ENCODE measurements around the gene PIM3.

PIM3 gene

DNA sequence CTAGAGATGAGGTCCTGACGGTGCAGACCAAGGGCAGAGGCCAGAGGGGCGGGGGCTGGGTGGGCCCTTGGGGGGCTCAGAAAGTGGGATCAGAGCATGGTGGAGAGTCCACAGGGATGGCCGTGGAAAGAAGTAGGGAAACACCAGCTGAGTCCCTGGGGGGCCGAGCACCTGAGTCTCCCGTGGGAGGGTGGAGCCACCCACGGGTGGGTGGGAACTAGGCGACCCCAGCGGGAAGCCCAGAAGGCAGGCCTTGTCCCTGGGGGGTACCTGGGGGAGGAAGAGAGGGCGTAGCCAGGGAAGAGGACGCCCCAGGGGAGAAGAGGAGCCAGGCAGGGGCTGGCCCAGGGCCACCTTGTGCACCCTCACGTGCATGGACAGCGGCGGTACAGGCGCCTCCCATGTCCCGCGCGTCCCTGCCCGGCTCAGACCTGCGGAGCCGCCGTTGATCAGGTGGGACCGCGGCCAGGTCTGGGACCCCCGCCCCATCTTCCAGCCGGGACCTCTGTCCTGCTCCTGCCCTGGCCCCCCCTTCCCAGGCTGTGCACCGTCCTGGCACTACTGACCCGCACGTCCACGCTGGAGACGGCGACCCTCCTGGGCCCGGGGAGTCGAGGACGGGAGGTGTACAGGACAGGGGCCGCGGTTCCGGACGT lies 31.9 kb upstream of the PIM3 start:
- no peak for DNase-seq

DNA sequence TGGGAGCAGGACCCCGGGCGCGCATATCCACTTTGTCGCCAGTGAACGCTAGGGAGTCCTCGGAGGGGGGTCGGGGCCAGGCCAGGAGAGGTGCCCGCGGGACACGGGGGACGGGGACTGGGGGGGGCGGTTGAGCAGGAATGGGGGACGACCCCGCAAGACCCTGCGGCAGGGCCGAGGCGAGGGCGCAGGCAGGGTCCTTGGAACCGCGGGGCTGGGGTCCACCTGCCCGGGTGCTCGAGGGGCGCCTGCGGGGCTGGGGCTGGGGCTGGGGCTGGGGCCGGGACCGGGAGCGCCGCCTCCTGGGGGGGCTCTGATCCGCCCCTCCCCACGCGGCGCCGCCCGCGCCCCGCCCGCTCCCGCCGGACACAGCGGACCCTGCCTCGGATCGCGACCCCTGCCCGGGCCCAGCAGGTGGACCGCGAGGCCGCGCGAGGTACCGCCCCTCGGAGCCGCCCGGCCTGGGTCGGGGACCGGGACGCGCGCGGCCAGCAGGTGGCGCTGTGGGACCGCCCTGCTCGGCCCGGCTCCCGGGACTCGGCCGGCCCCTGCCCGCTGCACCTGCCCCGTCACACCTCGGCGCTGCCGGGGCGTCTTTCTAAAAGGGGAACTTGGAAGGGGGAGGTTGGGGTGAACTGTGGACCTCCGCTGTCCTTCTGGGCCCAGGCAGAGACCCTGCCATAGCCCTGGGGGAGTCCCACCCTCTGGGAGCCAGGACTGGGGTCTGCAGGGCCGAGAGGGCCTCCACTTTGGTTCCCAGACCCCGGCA lies 31.2 kb upstream of the PIM3 start:
- DNase-seq = no peak

DNA sequence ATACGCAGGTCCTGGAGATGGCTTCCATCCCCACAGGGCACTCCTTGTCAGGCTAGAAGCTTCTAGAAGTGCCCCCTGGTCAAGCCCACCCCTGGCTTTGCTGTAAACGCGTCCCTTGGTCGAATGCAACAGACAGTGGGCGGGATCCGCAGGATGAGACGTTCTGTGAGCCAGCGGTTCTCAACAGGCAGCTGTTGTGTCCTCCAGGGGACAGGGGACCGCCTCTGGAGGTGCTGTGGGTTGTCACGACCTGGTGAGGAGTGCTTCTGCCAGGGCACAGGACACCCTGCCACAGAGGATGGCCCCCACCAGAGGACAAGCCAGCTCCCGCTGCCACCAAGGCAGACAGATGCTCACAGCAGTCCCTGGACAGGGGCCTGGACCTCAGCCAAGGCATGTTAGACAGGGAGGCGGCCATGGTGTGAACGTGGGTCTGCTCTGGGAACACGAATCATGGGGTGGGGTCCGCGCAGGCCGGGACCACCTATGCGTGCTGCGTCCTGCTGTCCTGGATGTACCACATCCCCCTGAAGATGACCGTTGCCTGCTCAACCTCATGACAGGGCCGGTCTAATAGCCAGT lies 30.5 kb upstream of the PIM3 start:
- DNase-seq = no peak

DNA sequence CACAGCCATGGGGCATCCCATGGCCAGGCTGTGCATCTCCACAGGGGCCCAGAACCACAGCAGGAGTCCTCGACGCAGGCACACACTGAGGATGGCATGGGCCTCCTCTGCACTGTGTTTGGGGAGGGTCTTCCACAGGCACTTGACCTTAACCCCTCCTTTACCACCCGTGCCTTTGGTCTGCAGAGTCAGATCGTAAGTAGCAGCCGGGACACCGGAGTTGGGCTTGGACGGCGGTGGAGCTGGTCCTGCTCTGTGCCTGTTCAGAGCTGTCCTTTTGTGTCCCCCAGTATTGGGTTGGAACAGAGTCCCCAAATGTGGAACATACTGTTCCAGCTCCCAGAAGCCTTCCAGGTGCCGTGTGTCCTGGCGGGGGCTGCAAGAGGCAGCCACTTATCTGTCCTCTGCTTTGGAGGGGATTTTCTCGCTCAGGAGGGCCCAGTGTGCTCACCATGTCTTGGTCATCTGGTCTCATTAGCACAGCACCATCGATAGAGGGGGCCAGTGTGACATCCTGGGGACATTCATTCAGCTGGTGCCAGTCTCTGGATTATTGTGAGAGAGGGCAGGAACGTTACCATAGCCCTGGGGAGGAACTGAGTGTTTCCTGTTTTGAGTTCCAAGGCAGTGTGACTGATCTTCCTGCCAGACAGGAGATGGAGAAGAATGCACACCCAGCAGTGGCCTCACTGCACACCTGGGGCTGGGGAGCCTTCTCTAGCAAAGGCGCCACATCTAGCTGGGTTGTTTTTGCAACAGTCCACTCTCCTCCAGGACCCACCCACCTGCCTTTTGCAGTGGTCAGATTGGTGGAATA lies 29.8 kb upstream of the PIM3 start:
- DNase-seq = peak; percentile 54

DNA sequence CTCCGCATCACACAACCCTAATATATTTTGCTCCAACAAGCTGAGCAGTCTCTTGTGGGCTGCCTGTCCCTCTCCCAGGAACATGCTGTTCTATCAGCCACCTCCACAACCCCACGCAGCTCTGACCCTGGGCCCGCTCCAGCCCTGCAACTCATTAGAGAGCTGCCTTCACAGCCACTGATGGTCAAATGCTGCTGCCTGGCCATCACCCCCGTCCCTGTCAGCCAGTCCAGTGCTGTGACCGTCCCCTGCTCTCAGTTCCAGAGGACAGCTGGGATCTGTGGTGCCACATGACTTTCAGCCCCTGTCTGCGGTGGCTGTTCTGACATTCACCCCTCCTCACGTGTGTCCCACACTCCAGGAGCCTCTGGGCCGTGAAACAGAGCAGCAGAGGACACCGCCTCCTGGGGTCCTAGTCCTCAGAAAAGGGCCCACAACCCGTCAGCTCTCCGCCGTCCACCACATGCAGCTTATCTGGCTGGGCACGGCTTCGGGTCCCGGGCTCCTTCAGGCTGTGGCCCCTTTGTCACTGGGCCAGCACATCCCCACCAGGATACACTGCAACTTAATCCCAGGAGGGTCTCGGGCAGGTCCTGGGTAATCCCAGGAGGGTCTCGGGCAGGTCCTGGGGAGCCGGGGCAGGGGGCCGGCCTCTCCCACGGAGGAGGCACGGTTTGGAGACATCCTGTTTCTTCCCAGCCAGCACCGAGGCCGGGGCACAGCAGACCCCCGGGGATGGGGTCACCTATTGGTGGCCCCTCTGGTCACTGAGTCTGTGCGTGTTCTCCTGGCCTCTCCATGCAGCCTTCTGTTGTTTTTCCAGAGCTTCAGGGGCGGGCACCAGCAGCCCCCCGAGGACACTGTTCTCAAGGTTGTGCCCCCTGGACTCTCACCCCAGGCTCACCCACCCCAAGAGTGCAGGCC lies 27.1 kb upstream of the PIM3 start:
- DNase-seq = no peak

DNA sequence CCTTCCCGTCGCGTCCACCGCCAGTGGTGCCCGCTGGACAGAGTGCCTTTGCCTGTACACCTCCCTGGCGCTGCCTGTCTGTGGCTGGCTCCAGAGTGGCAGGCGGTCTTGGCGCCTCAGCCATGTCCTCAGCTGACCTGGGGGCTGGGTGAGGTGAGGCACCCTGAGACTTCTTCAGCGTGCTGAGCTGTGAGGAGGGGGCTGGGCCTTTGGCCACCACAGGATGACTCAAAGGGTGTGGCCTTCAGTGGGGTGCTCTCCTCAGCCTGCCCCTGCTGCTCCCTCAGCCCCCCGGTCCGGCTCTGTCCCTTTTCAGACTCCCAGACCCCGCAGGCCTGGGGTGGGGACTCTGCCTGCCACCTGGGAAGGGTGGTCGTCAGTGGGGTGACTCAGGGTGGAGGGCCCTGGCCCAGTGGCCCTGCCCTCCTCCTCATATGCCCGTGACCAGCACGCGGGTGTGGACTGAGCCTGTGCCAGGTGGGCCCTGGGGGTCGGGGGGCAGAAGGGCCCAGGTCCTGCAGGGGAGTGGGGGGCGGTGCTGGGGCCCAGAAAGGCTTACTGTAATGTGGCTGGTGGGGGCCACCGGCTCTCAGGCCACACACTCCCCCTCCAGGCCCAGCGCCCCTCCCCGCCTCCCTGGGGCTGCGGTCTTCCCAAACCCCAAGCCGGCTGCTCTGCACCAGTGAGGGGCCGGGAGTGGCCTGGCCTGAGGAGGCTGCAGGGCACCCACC lies 26.2 kb upstream of the PIM3 start:
- no peak for DNase-seq

DNA sequence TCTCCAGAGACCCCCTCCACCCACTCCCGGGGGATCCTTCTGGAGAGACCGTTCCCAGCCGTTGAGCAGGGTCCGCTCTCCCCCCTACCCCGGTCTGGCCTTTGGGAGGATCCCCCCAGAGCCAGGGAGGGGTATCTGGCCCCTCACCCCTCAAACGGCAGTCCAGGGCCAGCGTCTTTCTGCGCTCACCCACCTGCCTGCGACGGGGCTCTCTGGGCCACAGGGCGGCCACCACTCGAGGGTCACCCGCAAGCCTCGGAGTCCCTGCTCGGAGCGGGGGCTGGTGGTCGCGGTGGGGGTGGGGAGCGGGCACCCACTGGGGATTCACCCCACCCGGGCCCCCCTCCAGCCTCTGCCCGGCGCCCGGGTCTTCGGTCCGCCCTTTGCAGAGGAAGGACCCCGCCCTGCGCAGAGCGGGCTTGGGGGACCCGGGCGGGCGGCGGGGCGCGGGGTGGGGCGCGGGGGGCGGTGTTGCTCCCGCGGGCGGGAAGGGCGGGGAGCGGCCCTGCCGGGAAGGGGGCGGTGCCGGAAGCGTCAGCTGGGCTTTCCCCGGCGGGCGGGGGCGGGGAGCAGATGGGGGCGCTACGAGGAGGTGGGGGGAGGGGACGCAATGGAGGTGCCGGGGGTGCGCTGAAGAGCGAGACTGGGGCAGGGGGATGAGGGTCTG lies 25.5 kb upstream of the PIM3 start:
- peak; percentile 18 for DNase-seq

DNA sequence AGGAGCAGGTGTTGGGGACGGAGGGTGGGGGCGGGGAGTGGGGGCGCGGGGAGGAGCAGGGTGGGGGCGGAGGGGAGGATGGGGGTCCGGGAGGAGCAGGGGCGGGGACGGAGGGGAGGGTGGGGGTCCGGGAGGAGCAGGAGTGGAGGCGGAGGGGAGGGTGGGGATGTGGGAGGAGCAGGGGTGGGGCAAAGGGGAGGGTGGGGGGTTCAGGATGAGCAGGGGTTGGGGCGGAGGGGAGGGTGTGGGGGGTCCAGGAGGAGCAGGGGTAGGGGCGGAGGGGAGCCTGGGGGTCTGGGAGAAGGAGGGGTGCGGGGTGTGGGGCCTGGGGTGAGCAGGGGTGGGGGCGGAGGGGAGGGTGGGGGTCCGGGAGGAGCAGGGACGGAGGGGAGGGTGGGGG lies 25.0 kb upstream of the PIM3 start:
- DNase-seq = no peak

DNA sequence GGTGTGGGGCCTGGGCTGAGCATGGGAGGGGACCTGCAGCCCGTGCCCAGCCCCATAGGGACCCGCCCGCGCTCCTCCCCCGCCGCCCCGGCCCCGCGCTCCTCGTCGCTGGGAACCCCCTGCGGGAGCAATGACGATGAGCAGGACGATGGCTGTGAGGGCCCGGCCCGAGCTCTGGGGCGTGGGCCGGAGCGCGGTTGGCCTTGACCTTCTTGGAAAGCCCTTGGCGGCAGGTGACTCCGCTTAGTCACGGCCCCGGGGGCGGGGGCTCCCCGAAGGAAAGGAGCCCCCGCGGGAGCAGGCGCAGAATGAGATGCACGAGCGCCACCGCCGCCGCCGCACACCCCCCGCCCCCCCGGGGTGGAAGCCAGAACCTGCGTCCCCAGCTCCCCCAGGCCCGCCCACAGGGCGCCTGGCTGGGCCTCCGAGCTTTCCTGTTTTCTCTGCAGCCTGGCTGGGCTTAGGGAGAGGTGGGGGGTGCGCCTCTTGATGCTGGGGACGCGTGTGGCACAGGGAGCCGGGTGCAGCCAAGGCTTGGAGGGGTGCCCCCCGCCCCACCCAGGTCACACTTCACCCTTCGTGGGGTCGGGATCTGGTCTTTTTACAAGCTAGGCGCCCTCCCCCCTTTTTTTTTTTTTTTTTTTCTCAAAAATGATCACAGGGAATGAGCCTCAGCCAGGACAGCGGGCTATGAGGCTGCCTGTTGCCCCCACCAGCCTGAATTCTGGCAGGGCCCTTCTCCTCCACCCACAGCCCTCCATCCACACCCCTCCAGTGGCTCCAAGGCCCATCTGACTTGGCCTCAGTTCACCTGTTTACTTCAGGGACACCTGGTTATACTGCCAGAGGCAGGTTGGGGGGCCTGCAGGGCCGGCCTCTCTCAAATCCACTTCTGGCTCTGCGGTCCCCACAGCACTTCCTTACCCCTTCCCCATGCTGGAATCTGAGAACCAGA lies 24.3 kb upstream of the PIM3 start:
- DNase-seq = peak; percentile 66

DNA sequence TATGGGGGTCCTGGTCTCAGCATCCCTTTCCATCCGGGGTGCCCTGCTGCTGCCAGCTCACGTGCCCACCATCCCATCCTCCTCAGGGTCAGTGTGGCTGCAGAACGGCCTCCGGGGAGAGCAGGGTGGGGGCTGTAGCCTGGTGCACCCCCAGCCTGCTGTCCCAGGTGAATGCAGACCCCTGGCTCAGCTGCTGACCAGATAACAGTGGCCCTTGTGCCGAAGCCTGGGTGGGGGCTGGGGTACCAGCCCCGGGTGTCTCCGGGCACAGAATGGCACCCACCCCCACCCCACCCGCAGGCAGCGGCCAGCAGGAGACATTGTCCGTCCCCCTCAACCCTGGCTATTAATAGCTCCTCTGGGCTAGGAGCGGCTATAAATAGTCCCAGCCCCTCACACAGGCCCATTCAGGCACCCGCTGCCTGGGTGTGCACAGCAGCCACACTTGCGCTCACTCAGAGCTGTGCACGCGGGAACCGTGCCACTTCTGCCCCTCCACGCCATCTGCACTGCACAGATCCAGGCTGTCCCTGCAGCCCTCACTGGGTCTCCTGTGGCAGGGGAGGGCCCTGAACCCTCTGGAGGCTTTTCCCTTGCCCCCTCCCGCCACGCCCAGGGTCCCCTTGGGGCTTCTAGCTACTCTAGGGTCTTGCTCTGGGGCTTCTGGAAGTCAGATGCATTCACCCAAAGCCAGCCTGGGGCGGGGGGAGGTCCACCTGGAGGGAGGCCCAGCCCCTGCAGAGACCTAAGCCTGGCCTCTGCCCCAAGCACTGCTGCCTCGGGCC lies 23.4 kb upstream of the PIM3 start:
- DNase-seq = no peak

DNA sequence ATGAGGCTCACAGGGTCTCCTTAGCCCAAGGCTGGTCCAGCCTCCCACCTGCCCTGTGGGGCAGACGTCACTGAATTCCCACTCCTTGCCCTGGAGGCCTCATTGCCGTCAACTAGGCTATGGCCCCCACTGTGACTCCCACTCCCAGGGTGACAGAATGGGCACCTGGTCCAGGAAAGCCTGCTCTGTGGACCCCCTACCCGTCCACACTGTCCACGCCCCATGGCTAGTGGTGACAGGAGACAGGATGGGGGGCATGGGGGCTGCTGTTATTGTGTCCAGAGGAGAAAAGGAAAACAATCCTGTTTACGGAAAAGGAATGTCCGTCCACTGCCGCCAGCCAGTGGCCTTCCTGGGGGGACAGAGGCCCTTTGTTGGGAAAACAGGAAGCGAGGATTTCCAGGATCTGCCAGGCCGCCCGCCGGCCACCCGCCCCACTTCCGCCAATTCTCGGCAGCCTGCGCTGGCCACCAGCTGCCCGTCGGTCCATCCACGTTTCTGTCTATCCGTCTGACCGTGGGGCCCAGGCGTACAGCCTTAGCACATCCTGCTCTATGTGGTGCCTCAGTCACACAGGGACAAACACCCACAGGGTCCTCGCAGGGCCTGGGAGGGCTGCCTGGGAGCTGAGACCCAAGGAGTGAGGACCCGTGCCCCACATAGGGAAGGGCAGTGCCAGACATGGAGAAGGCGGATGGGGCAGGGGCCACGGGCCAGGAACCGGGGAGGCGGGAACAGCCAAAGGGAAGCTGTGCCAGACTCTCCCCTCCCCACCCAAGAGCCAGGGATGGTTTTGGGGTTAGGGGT lies 22.6 kb upstream of the PIM3 start:
- no peak for DNase-seq

DNA sequence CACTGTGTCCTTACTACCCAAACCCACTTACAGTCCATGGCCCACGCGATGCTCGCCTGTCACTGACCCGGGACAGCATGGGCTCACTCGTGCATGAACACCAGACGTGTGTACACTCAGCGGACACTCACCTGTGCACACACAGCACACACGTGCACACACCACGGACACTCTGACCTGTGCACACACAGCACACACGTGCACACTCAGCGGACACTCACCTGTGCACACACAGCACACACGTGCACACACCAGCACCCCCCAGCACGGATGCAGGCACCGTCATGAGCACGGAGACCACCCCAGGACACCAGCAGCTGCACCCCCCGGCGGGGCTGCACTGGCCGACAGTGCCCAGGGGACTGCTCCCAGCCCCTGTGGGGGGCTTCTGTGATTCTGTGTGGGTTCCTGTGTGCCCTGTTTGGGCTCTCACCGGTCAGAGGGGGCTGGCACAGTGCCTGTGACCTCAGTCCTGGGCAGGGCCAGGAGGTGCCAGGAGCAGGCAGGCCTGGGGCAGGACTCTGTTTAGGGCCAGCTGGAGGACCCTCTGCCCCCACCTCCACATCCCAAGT lies 21.9 kb upstream of the PIM3 start:
- DNase-seq = no peak

DNA sequence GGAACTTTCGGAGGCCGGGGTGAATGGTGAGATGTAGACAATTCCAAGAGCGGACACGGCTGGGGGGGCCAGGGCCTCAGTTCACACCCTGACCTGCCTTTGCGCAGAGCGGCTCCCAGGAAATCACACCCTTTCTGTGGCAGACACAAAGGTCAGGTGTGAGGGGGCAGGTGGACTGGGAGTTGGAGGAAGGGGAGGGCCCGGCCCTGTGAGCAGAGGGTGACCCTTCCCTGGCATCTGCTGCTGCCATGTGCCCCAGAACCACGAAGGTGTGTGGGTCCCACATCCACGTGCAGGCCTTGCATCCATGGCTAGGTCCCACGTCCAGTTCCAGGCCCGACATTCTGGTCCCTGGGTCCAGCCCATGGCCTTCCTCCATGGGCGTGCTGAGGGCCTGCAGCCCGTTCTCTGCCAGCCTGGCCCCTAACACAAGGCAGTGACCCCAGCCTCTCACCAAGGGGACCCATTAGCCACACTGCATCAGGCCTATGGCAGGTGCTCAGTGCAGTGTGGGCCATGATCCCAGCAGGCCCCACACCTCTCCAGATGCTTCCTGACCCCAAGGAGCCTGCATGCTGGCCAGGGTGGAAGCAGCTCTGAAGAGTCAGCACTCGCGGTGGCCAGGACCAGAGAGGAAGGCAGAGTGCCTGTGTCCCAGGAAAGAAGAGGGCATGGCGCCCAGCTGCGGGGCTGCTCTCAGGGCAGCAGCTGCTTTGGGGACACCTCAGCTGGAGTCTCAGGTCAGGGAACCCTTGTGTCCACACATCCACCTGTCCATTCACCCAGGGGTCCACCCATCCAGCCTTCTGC lies 18.9 kb upstream of the PIM3 start:
- DNase-seq = no peak

DNA sequence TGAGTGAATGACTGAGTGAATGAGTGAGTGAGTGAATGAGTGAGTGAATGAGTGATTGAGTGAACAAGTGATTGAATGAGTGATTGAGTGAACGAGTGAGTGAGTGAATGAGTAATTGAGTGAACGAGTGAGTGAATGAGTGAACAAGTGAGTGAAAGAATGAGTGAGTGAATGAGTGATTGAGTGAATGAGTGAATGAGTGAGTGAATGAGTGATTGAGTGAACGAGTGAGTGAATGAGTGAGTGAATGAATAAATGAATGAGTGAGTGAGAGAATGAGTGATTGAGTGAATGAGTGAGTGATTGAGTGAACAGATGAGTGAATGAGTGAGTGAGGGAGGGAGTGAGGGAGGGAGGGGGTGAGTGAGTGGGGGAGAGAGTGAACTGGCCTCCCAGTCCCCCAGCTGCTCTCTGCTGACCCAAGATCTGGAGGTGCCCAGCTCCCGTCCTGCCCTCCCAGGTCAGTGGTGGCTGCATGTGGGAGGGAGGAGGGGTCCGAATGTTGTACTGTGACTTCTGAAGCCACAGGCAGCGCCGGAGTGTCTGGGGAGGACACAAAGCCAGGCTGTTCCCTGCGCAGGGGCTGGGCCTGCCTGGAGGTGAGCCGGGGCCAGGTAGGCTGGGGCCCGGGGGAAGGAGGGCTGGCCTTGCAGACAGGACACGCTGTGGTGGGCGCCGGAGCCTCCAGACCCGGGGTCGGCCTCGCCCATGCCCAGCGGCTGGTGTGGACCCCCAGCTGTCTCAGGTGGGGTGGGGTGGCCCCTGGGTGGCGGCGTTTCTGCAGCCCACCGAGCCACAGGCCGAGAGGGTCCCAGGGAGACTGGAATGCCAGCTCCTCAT lies 17.8 kb upstream of the PIM3 start:
- no peak for DNase-seq

DNA sequence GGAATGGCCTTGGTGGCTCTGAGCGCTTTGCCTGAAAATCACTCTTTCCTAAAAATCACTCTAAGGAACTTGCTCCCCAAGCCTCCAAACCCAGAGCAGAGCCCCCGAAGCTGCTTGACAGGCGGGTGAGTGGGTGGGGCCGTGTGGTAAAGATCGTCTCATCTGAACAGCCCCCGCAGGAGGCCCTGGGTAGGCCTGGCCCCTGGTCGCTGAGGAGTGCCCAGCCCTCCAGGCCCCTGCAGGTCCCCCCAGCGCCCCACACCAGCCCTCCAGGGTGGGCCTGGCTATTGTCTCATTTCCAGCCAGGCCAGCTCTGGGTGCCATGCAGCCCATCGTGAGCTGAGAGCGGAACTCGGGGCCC lies 17.2 kb upstream of the PIM3 start:
- no peak for DNase-seq

Data from NCI-H510A treated with DMSO at 0.1 percent for 48 hours (cell line).